ENCODE results near the gene EHF. TPM values are rescaled to one million over a fixed set of nuclear protein-coding genes. Genes with fewer than 3 reads are reported as not detected.

Gene EHF
- total and polyA plus RNA-seq, 2 of the 13 experiments (the other 11 are each of a cell fraction or from before 2014, with no cell fraction given), result 0.04 to 0.46 TPM

DNA sequence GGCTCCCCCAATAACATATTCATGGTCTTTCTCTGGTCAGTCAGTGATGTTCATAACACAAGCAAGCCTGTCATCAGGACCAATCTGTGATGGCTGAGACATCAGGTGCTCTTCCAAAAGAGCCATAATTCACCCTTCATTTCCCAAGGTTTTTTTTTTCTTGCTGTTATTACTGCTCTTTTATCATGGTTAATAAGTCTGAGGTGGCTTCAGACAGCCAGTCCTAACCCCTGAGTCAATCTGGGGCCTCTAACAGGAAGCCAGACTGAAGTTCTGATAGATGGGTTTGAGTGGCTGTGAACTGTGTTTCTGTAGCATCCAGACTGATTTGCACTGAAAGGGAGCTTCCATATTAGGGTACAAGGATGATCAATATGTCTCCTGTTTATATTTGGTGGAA, 8.8 kb downstream of the EHF start (continued):
- TF ChIP-seq, protein P1, sequence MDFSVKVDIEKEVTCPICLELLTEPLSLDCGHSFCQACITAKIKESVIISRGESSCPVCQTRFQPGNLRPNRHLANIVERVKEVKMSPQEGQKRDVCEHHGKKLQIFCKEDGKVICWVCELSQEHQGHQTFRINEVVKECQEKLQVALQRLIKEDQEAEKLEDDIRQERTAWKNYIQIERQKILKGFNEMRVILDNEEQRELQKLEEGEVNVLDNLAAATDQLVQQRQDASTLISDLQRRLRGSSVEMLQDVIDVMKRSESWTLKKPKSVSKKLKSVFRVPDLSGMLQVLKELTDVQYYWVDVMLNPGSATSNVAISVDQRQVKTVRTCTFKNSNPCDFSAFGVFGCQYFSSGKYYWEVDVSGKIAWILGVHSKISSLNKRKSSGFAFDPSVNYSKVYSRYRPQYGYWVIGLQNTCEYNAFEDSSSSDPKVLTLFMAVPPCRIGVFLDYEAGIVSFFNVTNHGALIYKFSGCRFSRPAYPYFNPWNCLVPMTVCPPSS (IDR thresholded peaks at IDR 0.05), result no peak
- TF ChIP-seq, protein P2, sequence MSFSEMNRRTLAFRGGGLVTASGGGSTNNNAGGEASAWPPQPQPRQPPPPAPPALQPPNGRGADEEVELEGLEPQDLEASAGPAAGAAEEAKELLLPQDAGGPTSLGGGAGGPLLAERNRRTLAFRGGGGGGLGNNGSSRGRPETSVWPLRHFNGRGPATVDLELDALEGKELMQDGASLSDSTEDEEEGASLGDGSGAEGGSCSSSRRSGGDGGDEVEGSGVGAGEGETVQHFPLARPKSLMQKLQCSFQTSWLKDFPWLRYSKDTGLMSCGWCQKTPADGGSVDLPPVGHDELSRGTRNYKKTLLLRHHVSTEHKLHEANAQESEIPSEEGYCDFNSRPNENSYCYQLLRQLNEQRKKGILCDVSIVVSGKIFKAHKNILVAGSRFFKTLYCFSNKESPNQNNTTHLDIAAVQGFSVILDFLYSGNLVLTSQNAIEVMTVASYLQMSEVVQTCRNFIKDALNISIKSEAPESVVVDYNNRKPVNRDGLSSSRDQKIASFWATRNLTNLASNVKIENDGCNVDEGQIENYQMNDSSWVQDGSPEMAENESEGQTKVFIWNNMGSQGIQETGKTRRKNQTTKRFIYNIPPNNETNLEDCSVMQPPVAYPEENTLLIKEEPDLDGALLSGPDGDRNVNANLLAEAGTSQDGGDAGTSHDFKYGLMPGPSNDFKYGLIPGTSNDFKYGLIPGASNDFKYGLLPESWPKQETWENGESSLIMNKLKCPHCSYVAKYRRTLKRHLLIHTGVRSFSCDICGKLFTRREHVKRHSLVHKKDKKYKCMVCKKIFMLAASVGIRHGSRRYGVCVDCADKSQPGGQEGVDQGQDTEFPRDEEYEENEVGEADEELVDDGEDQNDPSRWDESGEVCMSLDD (CRISPR knock-in tag; IDR thresholded peaks at IDR 0.05; ENCODE audit: borderline replicate concordance), result no peak
- no peak for TF ChIP-seq PLRG1 (conservative IDR thresholded peaks at IDR 0.05)
- TF ChIP-seq JUNB (CRISPR knock-in tag; IDR thresholded peaks at IDR 0.05; ENCODE audit: borderline replicate concordance), result no peak
- TF ChIP-seq, protein P3, sequence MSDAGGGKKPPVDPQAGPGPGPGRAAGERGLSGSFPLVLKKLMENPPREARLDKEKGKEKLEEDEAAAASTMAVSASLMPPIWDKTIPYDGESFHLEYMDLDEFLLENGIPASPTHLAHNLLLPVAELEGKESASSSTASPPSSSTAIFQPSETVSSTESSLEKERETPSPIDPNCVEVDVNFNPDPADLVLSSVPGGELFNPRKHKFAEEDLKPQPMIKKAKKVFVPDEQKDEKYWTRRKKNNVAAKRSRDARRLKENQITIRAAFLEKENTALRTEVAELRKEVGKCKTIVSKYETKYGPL (CRISPR knock-in tag; IDR thresholded peaks at IDR 0.05), result no peak
- TF ChIP-seq DR1 (CRISPR knock-in tag; IDR thresholded peaks at IDR 0.05), result no peak
- no peak for TF ChIP-seq PCBP2 (optimal IDR thresholded peaks at IDR 0.05; ENCODE audit: low read depth, low read length, poor library complexity, severe bottlenecking)
- TF ChIP-seq SRSF9 (IDR thresholded peaks at IDR 0.05; ENCODE audit: borderline replicate concordance, insufficient read depth, low read depth, low read length, poor library complexity, severe bottlenecking), result no peak

DNA sequence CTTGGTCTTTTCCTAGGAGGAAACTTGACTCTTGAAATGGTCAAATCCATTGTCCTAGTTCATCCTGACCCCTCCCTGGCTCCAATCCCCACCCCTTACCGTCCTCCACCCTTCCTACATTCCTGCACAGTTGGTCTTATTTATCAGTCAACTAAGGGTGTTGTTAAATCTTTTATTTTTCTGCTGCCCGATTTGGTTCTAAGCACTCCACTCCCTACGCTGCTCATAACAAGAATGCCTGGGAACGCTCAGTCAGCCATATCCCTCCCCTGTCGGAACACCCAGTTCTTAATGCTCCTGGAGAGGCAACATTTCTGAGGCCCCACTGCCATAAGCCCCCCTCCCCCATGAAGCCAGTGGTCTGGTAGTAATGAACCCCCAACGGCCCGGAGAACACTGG, 9.7 kb downstream of the EHF start:
- Histone ChIP-seq H3K4me2 (ENCODE audit: low read depth, low read length) (no peak overlapping the region), H3K27me3 (ENCODE audit: control insufficient read depth in 1 of 2, insufficient read depth in 2 of 2, low read length in 2 of 2) (no peaks in the 10 kb centered on the region), H3K4me1 (ENCODE audit: insufficient read depth, low read length) (peaks cover 49% of the 10 kb centered on the region), H3K4me3 (replicated peaks in 1 of 3; ENCODE audit: insufficient read depth in 1 of 3, low read depth in 2 of 3, low read length in 3 of 3) (no peak overlapping the region), H3K36me3 (replicated peaks in 1 of 2; ENCODE audit: control insufficient read depth in 1 of 2, insufficient read depth in 2 of 2, low read length in 2 of 2) (no peaks in the 10 kb centered on the region), H3K79me2 (ENCODE audit: insufficient read depth, low read length) (no peaks in the 10 kb centered on the region), H2AFZ (ENCODE audit: low read length) (no peak overlapping the region), H3K27ac (ENCODE audit: extremely low read length, insufficient read depth, low read length) (no peak overlapping the region), H4K20me1 (ENCODE audit: insufficient read depth, low read length) (no peaks in the 10 kb centered on the region), H3K9me3 (ENCODE audit: low read length) (no peaks in the 10 kb centered on the region), H3K9ac (ENCODE audit: insufficient read depth, low read depth, low read length) (no peak overlapping the region)
- DNase-seq (ENCODE audit: low spot score) (no peak), FAIRE-seq (no peak), ATAC-seq (no peak)
- in situ Hi-C loops (cut with HindIII; ENCODE audit: extremely low pct_ligation_motif_present, low pct_unique_long_range_greater_than_20kb), result no loop called here
- 93% methylated on average over 7 of the region's 7 CpGs for WGBS (ENCODE audit: low lambda C conversion rate)
- ChIA-PET CTCF (ENCODE audit: low intra/inter-chr PET ratio, low total read pairs) (no interaction called here), POLR2A (no interaction called here)
- no TSS peak for BruUV-seq (replicated peaks)
- intact Hi-C loops (cut with micrococcal nuclease; ENCODE audit: unreplicated experiment), result no loop called here
- no peak for TF ChIP-seq ZFP90 (CRISPR knock-in tag; IDR thresholded peaks at IDR 0.05; ENCODE audit: borderline replicate concordance)
- TF ChIP-seq MTF2 (CRISPR knock-in tag; IDR thresholded peaks at IDR 0.05; ENCODE audit: borderline replicate concordance), result no peak
- TF ChIP-seq, protein P4, sequence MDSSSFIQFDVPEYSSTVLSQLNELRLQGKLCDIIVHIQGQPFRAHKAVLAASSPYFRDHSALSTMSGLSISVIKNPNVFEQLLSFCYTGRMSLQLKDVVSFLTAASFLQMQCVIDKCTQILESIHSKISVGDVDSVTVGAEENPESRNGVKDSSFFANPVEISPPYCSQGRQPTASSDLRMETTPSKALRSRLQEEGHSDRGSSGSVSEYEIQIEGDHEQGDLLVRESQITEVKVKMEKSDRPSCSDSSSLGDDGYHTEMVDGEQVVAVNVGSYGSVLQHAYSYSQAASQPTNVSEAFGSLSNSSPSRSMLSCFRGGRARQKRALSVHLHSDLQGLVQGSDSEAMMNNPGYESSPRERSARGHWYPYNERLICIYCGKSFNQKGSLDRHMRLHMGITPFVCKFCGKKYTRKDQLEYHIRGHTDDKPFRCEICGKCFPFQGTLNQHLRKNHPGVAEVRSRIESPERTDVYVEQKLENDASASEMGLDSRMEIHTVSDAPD (CRISPR knock-in tag; IDR thresholded peaks at IDR 0.05), result no peak
- TF ChIP-seq EHMT2 (IDR thresholded peaks at IDR 0.05; ENCODE audit: borderline replicate concordance, low read depth, low read length), result no peak
- TF ChIP-seq, protein P5, sequence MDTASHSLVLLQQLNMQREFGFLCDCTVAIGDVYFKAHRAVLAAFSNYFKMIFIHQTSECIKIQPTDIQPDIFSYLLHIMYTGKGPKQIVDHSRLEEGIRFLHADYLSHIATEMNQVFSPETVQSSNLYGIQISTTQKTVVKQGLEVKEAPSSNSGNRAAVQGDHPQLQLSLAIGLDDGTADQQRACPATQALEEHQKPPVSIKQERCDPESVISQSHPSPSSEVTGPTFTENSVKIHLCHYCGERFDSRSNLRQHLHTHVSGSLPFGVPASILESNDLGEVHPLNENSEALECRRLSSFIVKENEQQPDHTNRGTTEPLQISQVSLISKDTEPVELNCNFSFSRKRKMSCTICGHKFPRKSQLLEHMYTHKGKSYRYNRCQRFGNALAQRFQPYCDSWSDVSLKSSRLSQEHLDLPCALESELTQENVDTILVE (CRISPR knock-in tag; IDR thresholded peaks at IDR 0.05), result no peak
- TF ChIP-seq, protein P6, sequence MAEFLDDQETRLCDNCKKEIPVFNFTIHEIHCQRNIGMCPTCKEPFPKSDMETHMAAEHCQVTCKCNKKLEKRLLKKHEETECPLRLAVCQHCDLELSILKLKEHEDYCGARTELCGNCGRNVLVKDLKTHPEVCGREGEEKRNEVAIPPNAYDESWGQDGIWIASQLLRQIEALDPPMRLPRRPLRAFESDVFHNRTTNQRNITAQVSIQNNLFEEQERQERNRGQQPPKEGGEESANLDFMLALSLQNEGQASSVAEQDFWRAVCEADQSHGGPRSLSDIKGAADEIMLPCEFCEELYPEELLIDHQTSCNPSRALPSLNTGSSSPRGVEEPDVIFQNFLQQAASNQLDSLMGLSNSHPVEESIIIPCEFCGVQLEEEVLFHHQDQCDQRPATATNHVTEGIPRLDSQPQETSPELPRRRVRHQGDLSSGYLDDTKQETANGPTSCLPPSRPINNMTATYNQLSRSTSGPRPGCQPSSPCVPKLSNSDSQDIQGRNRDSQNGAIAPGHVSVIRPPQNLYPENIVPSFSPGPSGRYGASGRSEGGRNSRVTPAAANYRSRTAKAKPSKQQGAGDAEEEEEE (CRISPR knock-in tag; IDR thresholded peaks at IDR 0.05; ENCODE audit: borderline replicate concordance), result no peak

Data from HepG2 (cell line).